GDM1 (cell line): Measurements from ENCODE around the gene CEP41.

ENCODE experiments used
- DNase-seq: peaks from one replicate; lab custom pipeline; 2025; lab: John Stamatoyannopoulos, UW

CEP41 gene

GRCh38 chr7:130350945-130351790 lies 89.6 kb downstream of the CEP41 start:
- DNase-seq, result no peak

GRCh38 chr7:130349911-130350782 lies 90.7 kb downstream of the CEP41 start:
- DNase-seq, result no peak

GRCh38 chr7:130346941-130347340 lies 93.9 kb downstream of the CEP41 start:
- no peak for DNase-seq

- no peak for DNase-seq
Observed at GRCh38 chr7:130346177-130346905, 94.5 kb downstream of the CEP41 start.

GRCh38 chr7:130345725-130346124 lies 95.1 kb downstream of the CEP41 start:
- DNase-seq, result no peak

- DNase-seq, result no peak
Observed at GRCh38 chr7:130345136-130345535, 95.7 kb downstream of the CEP41 start.

GRCh38 chr7:130344271-130344866 lies 96.4 kb downstream of the CEP41 start, which contains the start of gene CPA5:
TSS of gene CPA5 (plus strand) at chr7:130344816. CDS start at chr7:130346486, 1,670 bp downstream.
- DNase-seq, result no peak
